GM21825 (cell line): ENCODE measurements around the gene CA12.
"Not testable (repeated sequence)": the region's sequence is repeated elsewhere in the genome, so short reads cannot be mapped to it uniquely, and the experiment has no call there.

Source experiments
- ATAC-seq: cut with Tn5 transposase; IDR thresholded peaks from one replicate; pipeline ENCODE4 v1.9.1; 2021; ENCODE audit warnings: mild to moderate bottlenecking, moderate library complexity; ENCODE audit not compliant: unreplicated experiment

The CA12 gene

GRCh38 chr15:63381301-63382204 is at the start of gene CA12:
CA12 (minus strand) TSS chr15:63381846; CDS start chr15:63381720, 126 bp downstream.
- no peak for ATAC-seq

DNA sequence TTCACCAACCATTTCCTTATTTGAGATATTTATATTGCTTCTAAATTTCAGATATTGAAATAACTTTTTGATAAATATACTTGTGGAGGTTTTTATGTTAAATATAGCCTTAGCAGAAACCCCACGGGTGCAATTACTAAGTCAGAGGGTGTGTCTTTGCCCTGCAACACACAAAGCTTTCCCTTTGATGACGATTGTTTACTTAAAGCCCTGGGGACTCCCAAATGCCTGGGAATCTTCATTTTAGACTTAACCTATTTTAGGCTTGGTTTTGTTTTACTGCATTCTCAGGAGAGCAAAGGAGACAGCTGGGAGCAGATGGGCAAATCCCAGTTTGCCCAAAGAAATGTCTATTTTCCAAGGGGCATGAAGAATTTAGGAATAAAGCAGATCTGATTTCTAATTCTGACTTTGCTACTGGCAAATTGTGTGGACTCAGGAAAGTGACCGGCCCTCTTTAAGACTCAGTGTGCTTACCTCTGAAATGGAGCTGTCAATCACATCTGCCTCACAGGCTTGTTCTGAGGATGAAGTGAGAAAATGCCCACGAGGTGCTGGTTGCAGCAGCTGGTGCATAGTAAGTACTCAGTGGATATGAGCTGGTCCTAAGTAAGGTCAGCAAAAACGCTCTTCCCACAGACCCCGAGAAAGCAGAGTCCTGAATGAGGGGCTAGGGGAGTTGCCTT is 49.3 kb upstream of the CA12 start:
- no peak for ATAC-seq

GRCh38 chr15:63426552-63426951 is 44.9 kb upstream of the CA12 start:
- no peak for ATAC-seq

GRCh38 chr15:63425426-63425985 is 43.9 kb upstream of the CA12 start:
- no peak for ATAC-seq

GRCh38 chr15:63422891-63423590 is 41.4 kb upstream of the CA12 start:
- no peak for ATAC-seq

DNA sequence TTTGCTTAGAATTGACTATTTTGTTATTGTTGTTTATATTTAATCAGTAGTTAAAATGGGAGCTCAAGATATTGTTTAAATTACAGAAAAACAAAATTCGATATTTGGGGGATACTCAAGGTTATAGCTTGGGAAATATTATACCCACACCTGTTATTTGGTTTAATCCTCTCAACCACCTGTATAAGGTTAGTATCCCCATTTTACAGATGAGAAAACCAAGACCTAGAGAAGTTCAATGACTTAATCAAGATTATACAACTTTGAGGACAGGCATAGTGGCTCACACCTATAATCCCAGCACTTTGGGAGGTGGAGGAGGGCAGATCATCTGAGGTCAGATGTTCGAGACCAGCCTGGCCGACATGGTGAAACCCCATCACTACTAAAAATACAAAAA is 39.8 kb upstream of the CA12 start:
- ATAC-seq = no peak

GRCh38 chr15:63420333-63420747 is 38.7 kb upstream of the CA12 start:
- no peak for ATAC-seq

DNA sequence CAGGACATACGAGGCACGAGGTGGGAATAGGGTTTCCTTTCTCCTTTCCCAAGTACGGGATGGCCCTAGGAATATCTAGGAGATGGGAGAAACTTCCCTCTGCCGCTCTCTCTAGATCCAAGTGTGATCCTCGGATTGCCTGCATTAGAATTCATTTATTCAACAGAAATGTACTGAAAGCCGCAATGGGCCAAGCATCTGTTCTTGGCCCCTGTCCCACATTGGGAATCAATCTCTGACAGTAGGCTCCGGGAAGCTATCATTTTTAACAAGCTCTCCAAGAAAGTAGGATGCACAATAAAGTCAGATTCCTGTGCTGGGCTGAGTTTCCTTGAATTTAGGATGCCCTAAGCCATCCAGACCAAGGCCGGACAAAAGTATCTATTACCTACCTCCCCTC is 37.2 kb upstream of the CA12 start:
- no peak for ATAC-seq

DNA sequence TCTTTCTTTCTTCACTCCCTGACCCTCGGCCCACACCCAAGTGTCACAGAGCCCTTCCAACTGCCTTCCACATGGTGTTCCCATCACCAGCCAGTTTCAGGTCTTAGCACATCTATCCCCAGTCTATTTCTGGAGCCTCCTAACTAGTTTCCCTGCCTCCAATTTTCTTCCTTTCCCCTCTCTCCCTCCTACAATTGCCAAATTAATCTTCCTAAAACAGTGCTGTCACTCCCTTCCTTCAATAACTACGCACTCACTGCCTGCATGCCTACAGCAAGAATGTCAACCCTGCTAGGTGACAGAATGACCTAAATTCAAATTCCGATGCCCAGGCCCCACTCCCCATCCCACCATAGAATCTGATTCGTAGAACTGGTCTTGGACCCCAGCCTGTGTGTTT is 36.1 kb upstream of the CA12 start:
- ATAC-seq = no peak

DNA sequence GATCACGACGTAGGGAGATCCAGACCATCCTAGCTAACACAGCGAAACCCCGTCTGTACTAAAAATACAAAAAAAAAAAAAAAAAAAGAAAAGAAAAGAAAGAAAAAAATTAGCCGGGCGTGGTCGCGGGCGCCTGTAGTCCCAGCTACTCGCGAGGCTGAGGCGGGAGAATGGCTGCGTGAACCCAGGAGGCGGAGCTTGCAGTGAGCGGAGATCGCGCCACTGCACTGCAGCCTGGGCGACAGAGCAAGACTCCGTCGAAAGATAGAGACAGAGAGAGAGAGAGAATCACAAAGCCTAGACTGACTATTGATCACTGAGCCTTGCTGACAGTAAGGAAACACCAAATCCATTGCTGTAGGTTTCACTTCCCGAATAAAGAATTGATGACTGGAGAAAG is 35.6 kb upstream of the CA12 start:
- ATAC-seq = not testable (repeated sequence)

DNA sequence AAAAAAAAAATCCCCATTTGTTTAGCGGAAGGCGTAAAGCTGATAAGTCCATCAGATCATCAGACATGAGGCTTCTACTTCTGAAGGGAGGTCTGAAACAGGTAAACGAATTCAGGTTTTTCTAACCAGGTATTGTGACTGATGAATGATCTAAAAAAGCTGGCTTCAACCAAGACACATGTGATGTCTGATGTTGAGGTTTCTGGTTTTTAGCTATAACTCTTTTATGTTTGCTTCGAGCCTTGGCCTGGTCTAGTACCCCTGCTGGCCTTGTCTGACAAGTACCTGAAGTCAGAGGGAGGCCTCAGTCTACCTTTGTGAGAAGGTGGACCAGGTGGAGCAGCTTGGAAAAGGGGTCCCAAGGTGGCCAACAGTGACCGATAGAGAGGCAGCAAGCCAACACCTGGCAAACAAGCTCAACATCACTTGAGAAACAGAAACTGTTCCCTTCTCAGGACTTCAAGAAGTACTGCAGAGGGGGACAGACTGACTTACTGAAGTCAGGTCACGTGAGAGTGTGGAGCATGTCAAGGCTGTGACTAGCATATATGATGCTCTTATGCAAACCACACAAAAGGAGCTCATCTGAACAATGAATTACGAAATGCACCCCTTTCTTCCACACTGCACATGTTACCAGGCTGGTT is 33.0 kb upstream of the CA12 start:
- no peak for ATAC-seq

DNA sequence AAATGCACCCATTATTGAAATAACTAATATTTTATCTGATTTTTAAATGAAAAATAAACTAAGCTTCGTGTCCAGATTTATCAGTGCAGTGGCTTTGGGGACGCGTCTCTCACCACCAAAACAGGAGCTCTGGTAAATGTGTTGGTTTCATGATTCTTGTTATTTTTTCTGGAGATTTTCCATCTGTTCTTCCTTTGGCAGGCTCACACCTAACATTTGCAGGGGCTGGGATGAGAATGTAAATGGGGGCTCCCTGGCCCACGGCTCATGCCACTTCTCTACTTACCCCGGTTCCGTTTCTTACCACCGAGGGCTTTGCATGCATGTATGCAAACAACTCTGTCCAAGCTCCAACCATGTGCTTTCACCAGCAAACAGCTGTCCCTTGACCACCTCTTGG is 30.9 kb upstream of the CA12 start:
- no peak for ATAC-seq

DNA sequence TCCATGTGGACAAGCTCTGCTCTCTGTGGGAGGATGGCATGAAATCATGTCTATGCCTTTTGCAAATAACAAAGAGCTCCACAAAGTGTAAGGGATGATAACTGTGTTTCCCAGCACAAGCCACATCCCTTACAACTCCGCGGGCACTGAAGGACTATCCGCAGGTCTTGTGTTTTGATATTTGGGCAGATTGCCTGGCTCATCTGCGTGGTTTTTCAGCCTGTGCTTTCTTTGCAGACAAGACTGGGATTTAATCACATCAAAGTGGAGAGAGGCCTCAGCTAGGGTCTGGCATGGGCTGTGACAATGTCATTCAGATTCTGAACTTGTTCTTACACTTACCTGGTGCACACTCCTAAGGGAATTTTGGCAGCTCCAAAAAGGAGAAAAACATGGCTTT is 30.2 kb upstream of the CA12 start:
- ATAC-seq = no peak

- no peak for ATAC-seq
Observed at GRCh38 chr15:63409179-63409578, 27.5 kb upstream of the CA12 start.

GRCh38 chr15:63408524-63408923 is 26.9 kb upstream of the CA12 start:
- ATAC-seq = no peak

DNA sequence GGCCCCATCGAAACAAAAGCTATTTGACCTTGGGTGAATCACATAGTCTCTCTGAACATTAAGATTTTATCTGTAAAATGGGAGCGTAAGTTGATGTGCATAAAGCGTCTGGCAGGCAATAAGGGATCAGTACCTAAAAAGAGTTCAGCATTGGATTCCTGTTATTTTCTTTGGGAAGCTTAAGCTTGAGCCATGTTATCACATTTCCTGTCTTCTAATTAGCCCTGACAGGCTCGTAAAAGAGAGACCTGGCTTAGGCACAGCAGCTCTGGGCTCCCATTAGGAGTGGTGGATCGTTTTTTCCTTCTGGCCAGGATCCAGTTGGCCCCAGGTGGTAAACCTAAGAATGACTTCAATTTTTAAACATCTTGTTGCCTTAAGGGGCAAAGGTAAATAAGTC is 26.0 kb upstream of the CA12 start:
- no peak for ATAC-seq

- ATAC-seq = no peak
Observed at GRCh38 chr15:63405683-63406390, 24.2 kb upstream of the CA12 start.

DNA sequence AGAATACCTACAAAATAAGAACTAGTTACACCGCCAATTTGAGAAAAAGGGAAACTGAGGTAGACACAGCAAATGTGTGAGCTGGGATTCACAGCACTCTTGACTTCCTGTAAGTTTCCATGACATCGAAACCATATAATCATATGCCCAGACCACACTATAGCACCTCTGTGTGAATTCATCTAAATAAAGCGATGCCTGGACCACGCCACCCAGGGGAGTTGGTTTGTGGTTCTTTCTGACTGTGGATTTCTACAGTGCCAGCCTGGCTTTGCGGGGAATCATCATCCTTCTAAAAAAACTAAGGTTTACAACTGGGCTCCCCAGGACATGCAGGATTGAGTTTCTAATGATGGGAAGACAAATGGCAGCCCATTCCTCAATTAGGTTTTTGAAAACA is 23.5 kb upstream of the CA12 start:
- ATAC-seq = no peak

DNA sequence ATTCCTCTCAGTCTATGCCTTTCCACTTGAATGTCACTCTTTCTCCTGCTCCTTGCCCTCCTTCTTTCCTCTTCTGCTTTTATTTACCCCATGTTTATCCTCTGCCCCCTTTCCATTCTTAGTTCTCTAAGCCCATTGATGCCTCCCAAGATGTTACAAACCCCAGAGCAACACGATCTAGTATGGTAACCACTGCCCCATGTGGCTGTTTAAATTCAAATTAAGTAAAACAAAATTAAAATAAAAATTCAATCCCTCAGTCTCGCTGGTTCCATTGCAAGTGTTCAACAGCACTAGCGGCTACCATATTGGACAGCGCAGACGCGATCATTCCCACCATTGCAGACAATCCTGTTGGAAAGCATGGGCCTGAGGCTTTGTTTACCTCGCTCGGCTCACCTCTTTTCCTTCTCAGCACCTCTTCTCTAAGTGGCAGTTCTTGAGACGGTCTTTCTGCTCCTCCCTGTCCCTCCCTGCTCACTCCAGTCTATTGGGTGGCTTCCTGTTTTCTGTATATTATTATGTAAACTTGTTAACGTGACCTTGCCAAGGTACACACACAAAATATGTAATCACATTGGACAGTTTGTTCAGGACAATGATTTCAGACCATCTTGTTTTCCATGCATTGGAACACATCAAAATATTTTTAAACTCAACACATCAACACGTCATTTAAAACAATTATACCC is 21.8 kb upstream of the CA12 start:
- no peak for ATAC-seq
